Measurements from ENCODE around the gene HPS1. TPM values are rescaled to one million over a fixed set of nuclear protein-coding genes. Genes with fewer than 3 reads are reported as not detected.

HPS1 gene
- total and polyA plus RNA-seq, 2 of the 4 experiments (the other 2 are of a cell fraction) = 14.0 to 55.2 TPM

DNA sequence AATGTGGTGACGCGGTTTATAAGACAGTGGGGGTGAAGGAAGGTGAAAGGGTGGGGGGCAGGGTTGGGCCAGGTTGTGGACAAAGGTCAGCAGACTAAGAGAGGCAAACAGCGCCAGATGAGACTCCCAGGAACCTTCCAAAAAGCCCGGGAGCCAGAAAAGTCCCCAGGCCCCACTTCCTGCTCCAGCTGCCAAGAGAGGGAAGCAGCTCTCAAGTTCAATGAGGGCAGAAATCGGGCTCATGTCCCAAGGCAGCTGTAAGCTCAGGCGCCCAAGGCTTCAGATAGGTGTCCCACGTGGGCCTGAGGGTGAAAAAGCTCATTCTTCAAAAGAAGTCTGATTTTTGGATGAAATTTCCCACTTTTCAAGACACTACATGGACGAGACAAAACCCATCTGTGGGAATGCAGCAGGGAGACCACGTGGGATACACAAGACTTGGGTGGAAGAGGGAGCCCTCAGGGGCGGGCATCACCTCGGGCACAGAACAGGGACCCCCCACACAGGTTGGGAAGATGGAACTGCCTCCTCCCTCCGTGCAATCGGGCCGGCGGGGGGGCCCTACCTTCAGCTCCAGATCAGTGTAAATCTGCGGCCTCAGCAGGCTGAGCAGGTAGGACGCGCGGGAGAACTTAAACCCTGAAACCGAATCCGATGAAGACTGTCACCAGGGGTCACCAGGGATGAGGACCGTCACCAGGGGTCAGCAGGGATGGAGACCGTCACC lies 39.6 kb downstream of the HPS1 start:
- H3K9ac ChIP-seq (ENCODE audit: low read depth, low read length) = no peak overlapping the region
- H3K4me3 ChIP-seq (ENCODE audit: insufficient read depth, low read depth, low read length) = no peak overlapping the region
- H3K14ac ChIP-seq (replicated peaks; ENCODE audit: low read depth, low read length) = no peak overlapping the region
- no peak overlapping the region for H2BK20ac ChIP-seq (ENCODE audit: low read depth, low read length)
- H3K9me3 ChIP-seq (ENCODE audit: control insufficient read depth, insufficient read depth, low read length) = no peaks in the 10 kb centered on the region
- H2BK15ac ChIP-seq (ENCODE audit: low read depth, low read length) = no peak overlapping the region
- H4K20me1 ChIP-seq (ENCODE audit: insufficient read depth, low read length) = peaks cover 8% of the 10 kb centered on the region; the same call in 1 of the 2 replicates
- in situ Hi-C loops (cut with MboI; ENCODE audit: low sequenced_read_pairs) (no loop called here), dilution Hi-C loops (cut with HindIII; ENCODE audit: low sequenced_read_pairs, unreplicated experiment) (no loop called here), intact Hi-C loops (cut with micrococcal nuclease) (no loop called here)
- no peak overlapping the region for H2BK5ac ChIP-seq (ENCODE audit: low read depth, low read length, poor library complexity, severe bottlenecking)
- no peaks in the 10 kb centered on the region for H3K27me3 ChIP-seq (ENCODE audit: control insufficient read depth, insufficient read depth, low read length)
- CTCF ChIA-PET = no interaction called here
- H3K4ac ChIP-seq (ENCODE audit: low read depth, low read length) = no peak overlapping the region
- TF ChIP-seq FOS (IDR thresholded peaks at IDR 0.05; ENCODE audit: low read depth, low read length) = no peak
- no peak for TF ChIP-seq RCOR1 (IDR thresholded peaks at IDR 0.05; ENCODE audit: insufficient replicate concordance, low read length)
- TF ChIP-seq RFX5 (IDR thresholded peaks at IDR 0.05; ENCODE audit: low read depth, low read length) = no peak
- TF ChIP-seq POLR2A (IDR thresholded peaks at IDR 0.05; ENCODE audit: low read depth, low read length) = no peak
- no peak for TF ChIP-seq MAZ (IDR thresholded peaks at IDR 0.05; ENCODE audit: borderline replicate concordance, low read depth, low read length)
- TF ChIP-seq SMC3 (IDR thresholded peaks at IDR 0.05; ENCODE audit: low read depth, low read length) = no peak
- TF ChIP-seq RAD21 (IDR thresholded peaks at IDR 0.05; ENCODE audit: low read length) = no peak
- TF ChIP-seq MXI1 (IDR thresholded peaks at IDR 0.05; ENCODE audit: borderline replicate concordance, low read depth, low read length) = no peak
- TF ChIP-seq BHLHE40 (IDR thresholded peaks at IDR 0.05; ENCODE audit: low read depth, low read length) = no peak
- no peak overlapping the region for H2AFZ ChIP-seq (replicated peaks; ENCODE audit: low read length, poor library complexity)
- no peak overlapping the region for H2BK120ac ChIP-seq (ENCODE audit: low read depth, low read length)
- no peak overlapping the region for H4K8ac ChIP-seq (ENCODE audit: low read depth in 2 of 2, low read length in 2 of 2)
- peaks cover 7 to 41% of the 10 kb centered on the region in 2 experiments; a peak in 2 of 4 replicates for H3K79me1 ChIP-seq (ENCODE audit: low read depth in 1 of 2, low read length in 2 of 2)
- no peak overlapping the region for H3K4me2 ChIP-seq (ENCODE audit: low read depth, low read length)
- peaks cover 5% of the 10 kb centered on the region; the same call in 1 of the 2 replicates for H3K36me3 ChIP-seq (ENCODE audit: control insufficient read depth, insufficient read depth, low read length)
- no peak overlapping the region for H3K56ac ChIP-seq (ENCODE audit: extremely low read depth, insufficient read depth, low read length)
- H4K5ac ChIP-seq (ENCODE audit: low read depth, low read length) = no peak overlapping the region
- POLR2A ChIA-PET (ENCODE audit: unreplicated experiment) = no interaction called here
- no TSS peak for BruUV-seq (replicated peaks)
- DNase-seq = no peak
- H3K27ac ChIP-seq (ENCODE audit: insufficient read depth, low read length) = no peak overlapping the region
- H3K18ac ChIP-seq (ENCODE audit: low read depth, low read length) = no peak overlapping the region
- 90% methylated on average over 10 of the region's 23 CpGs; no CpG with 5 or more reads in 1 of the 2 experiments for WGBS, 2 experiments (ENCODE audit: extremely low coverage in 2 of 2, insufficient read length in 1 of 2)
- H3K23ac ChIP-seq (ENCODE audit: low read depth, low read length) = no peak overlapping the region
- peaks cover 33% of the 10 kb centered on the region for H3K9me1 ChIP-seq (ENCODE audit: insufficient read depth, low read length)
- H4K91ac ChIP-seq (ENCODE audit: insufficient read depth, low read depth, low read length) = no peak overlapping the region
- peaks cover 33% of the 10 kb centered on the region for H3K4me1 ChIP-seq (ENCODE audit: control insufficient read depth, insufficient read depth, low read length)
- no peak overlapping the region for H2AK9ac ChIP-seq (replicated peaks; ENCODE audit: low read depth, low read length, poor library complexity)
- ATAC-seq (ENCODE audit: low read depth) = no peak
- no peak overlapping the region for H2AK5ac ChIP-seq (ENCODE audit: low read depth, low read length)

Data from IMR-90 (cell line).